Kidney (tissue), 14 donors: Measurements from ENCODE around the gene RNF150. TPM values are rescaled to one million over a fixed set of nuclear protein-coding genes. Genes with fewer than 3 reads are reported as not detected.

Experiments used
- DNase-seq, 5 donors: peaks; one replicate each; pipeline ENCODE4 v3.0.0-alpha.2; 2013 to 2020
- FAIRE-seq: peaks from 2 replicates; lab custom pipeline; 2012; peaks lifted over from hg19 to GRCh38; lab: Jason Lieb, UNC
- H3K27ac ChIP-seq, 2 donors: one replicate each; pipeline ENCODE4 v1.7.0; 2013; ENCODE audit warnings: low read depth in 2 of 2, low read length in 2 of 2, inconsistent platforms in 1 of 2
- H3K27me3 ChIP-seq: one replicate; pipeline ENCODE4 v1.7.1; 2013; ENCODE audit warnings: low read length, inconsistent platforms; ENCODE audit not compliant: control insufficient read depth, insufficient read depth
- H3K36me3 ChIP-seq, 3 donors: one replicate each; pipeline versions ENCODE4 v1.7.0 to v1.7.1; 2013; ENCODE audit warnings: low read length in 3 of 3, control low read depth in 1 of 3, inconsistent platforms in 1 of 3; ENCODE audit not compliant: insufficient read depth in 3 of 3, control insufficient read depth in 2 of 3
- H3K4me1 ChIP-seq, 3 donors: one replicate each; pipeline versions ENCODE4 v1.7.0 to v1.7.1; 2013; ENCODE audit warnings: low read length in 3 of 3, inconsistent platforms in 1 of 3, low read depth in 1 of 3; ENCODE audit not compliant: control insufficient read depth in 2 of 3, insufficient read depth in 2 of 3
- H3K4me3 ChIP-seq, 3 donors: one replicate each; pipeline versions ENCODE4 v1.7.0 to v1.8.1; 2013; ENCODE audit warnings: low read length in 3 of 3, control low read depth in 1 of 3, inconsistent platforms in 1 of 3
- H3K9ac ChIP-seq, 3 donors: one replicate each; pipeline versions ENCODE4 v1.7.0 to v1.7.1; 2013; ENCODE audit warnings: low read length in 3 of 3, control low read depth in 1 of 3, inconsistent platforms in 1 of 3
- H3K9me3 ChIP-seq, 3 donors: one replicate each; pipeline versions ENCODE4 v1.7.0 to v1.7.1; 2013; ENCODE audit warnings: low read length in 3 of 3, control low read depth in 1 of 3, inconsistent platforms in 1 of 3; ENCODE audit not compliant: control insufficient read depth in 2 of 3, insufficient read depth in 1 of 3
- CTCF ChIP-seq: IDR thresholded peaks from 3 replicates; pipeline ENCODE4 v1.5.1; 2012; ENCODE audit warnings: mild to moderate bottlenecking, moderate library complexity, borderline replicate concordance; ENCODE audit not compliant: insufficient read depth; ENCODE audit errors: extremely low read depth
- intact Hi-C: fragments of 100-400 bp; cut with DNase I; formaldehyde crosslinking; loops from one replicate; pipeline ENCODE4 v1.11.1; 2022
- polyA plus RNA-seq: library from polyadenylated mRNA; stranded (reverse); fragments of 350-450 nt; fragmentation: Illumina TruSeq; extraction: RNeasy Lipid Tissue Mini Kit (QIAGEN cat#74804); gene quantifications from one replicate; pipeline ENCODE4 v1.2.3, GENCODE V29; 2014; ENCODE audit warnings: low read depth, low replicate concordance; ENCODE audit not compliant: insufficient read depth
- total RNA-seq: library from RNA; stranded (reverse); fragmentation: NEBNext Ultra II Directional; extraction: Animal tissue kit (Norgen Biotek cat#: 25700); gene quantifications from one replicate; pipeline ENCODE4 v1.2.1, GENCODE V29; 2021
- donor health status: control.
- donor health status: control.
- donor health status: control.
- donor health status: control.
- donor health status: control.
- donor health status: DM: yes; HTN: yes; CAD: no.
- donor health status: Normal renal cell carcinoma (clear cell type).

Gene RNF150
- total and polyA plus RNA-seq, 2 donors from 2014 or later: 5.0 to 34.2 TPM

DNA sequence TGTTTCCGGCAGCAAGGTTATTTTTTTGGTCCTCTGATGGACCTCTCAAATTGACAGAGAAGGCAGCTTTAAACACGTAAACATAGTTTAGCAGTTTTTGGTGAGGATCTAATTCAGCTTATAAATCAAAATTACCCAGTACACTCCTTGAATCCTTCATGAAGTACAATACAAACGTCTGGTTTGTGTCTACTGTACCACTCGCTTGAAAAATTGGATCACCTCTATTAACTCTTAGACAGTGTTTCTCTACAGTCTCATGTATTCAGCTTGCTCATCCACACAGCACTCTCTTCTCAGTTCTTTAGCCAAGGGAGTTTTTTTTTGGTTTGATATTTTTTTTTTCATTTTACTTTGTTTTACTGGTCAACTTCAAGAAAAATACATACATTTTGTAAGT lies 113.5 kb downstream of the RNF150 start:
- no peak for TF ChIP-seq CTCF
- no peak for DNase-seq
- intact Hi-C loops: no loop called here
- Histone ChIP-seq H3K9ac (no peak overlapping the region), H3K27ac (no peak overlapping the region), H3K27me3 (no peaks in the 10 kb centered on the region), H3K4me1 (peaks cover 0 to 14% (median 9%) of the 10 kb centered on the region in 3 donors), H3K4me3 (no peak overlapping the region), H3K9me3 (no peaks in the 10 kb centered on the region), H3K36me3 (no peaks in the 10 kb centered on the region)
- no peak for FAIRE-seq

DNA sequence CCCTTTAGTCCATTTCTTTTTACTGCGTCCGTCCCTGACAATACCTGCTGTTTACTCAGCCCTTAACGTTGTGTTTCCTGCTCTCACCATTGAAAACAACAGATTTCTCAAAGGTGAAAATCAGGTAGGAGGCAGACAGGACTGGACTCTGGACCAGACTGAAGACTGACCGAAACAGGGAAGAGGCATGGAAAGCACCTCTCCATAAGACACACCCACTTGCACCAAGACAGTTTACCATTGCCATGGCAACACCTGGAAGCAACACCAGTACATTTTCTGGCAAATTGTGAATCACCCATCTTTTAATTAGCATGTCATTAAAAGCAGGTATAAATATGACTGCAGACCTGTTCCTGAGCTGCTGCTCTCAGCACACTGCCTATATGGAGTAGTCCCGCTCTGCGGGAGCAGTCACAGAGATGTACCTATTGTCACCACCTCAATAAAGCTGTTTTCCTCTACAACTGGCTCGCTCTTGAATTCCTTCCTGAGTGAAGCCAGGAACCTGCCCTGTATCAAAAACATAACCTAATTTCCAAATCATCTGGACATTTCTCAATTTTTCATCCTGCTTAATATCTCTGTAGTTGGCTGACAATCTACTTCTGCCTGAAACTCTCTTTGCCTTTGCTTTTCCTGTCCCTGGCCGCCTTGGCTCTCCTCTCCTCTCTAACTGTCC lies 117.0 kb downstream of the RNF150 start:
- no peak for FAIRE-seq

GRCh38 chr4:141013899-141014298 lies 119.4 kb downstream of the RNF150 start:
- H3K27me3 ChIP-seq: no peaks in the 10 kb centered on the region
- H3K27ac ChIP-seq: no peak overlapping the region
- DNase-seq (no peak), FAIRE-seq (no peak)
- H3K36me3 ChIP-seq: no peaks in the 10 kb centered on the region
- intact Hi-C loops: no loop called here
- no peaks in the 10 kb centered on the region for H3K4me1 ChIP-seq
- TF ChIP-seq CTCF: no peak
- H3K4me3 ChIP-seq: no peak overlapping the region
- no peaks in the 10 kb centered on the region for H3K9me3 ChIP-seq
- no peak overlapping the region for H3K9ac ChIP-seq

More for the DNA sequence above, 117.0 kb downstream of the RNF150 start:
- Histone ChIP-seq H3K36me3 (no peaks in the 10 kb centered on the region), H3K4me1 (peaks cover 0 to 7% (median 3%) of the 10 kb centered on the region in 3 donors), H3K27me3 (no peaks in the 10 kb centered on the region), H3K9ac (no peak overlapping the region), H3K27ac (peak overlapping the region in 1 of 2 donors; percentile 15), H3K9me3 (no peaks in the 10 kb centered on the region), H3K4me3 (no peak overlapping the region)
- no peak for DNase-seq
- no peak for TF ChIP-seq CTCF
- intact Hi-C loops: no loop called here
